NCI-H2107 treated with DMSO at 0.1 percent for 48 hours (cell line): Measurements from ENCODE around the gene COL11A2.

Experiments used
- DNase-seq: peaks from one replicate; lab custom pipeline; 2025; ENCODE audit not compliant: unreplicated experiment; lab: John Stamatoyannopoulos, UW

The COL11A2 gene

DNA sequence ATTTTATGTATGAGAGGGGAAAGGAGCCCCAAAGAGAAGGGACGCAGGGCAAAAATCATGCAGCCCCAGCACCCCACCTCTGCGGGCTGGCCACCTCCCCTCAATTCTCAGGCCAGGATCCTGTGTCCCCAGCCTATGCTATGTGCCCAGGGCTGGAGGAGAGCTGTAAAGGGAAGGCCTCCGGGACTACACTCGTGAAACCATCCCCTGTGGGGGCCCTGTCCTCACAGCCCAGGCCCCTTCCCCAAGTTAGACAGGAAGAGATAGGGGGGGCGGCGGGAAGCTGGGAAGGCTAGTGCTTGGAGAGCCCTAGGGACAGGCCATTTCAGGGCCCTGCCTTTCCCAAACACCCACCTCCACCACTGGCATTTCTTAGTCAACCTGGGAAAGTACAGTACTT, 1.4 kb upstream of the COL11A2 start:
- DNase-seq: no peak

DNA sequence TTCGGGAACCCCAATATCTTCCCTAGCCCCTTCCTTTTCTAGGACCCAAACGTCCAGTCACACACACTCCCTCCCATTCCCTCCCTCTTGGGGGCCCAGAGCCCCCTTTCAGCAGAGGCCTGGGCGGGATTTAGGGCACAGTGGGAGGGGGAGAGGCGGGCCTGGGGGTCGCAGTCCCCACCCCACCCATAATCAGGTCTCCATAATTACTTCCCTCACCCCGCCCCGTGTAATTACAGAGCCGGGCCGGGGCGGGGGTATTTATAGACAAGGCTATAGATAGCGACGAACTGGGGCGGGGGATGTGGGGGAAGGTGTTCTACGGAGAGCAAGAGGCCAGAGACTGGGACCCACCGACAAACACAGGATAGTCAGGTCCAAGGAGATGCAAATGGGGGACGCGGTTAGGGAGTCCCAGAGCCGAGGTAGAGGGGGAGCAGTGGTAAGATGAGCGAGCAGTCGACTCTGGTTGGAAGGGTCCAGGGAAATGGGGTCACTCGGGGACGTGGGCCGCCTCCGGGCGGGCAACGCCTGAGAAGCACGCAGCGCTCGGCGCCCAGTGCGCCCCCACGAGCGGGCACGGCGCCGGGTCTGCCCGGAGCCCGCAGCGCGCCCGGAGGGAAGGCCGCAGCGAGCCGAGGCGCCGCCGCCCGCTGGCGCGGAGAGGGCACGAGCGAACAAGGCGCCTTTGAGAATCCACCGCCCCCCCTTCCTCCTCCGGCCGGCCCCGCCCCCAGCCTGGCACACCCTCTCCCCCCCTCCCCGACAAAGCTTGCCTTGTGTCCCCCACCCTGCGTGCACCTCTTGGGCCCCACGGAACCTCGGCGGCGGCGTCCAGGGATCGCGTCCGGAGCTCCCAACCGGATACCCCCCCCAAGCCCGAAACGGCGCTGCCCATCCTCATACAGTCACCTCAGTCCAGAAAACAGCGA, 670 bp upstream of the COL11A2 start:
- DNase-seq: no peak

DNA sequence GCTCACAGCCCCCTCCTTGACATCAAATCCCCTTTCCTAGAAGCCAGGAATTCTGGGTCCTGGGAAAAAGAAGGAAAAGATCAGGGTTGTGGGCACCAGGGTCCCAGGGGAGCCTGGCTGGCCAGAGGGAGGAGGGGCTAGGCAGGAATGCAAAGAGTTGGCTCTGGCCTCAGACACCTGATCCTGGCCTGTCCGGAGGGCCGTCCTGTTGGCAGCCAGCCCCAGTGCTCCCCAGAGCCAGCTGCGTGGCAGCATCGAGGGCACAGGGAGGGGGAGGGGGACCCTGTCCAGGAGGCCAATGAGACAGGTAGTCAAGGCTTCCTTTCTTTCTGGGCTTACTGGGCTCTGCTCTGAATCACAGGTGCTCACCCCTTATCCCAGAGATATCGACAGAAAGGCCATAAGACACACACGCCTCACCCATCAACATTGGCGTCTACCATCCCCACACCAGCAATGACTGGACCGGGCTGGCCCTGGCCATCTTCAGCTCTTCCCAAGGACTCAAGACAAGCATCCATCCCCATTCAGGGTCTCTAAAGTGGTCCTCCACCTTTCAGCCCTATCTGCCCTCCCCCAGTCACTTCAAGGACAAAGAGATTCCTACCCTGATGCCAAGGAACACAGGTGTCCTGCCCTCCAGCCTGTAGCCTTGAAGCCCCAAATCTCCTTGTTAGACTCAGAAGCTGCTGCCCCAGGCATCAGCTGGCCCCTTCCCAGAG, 723 bp downstream of the COL11A2 start:
- no peak for DNase-seq

DNA sequence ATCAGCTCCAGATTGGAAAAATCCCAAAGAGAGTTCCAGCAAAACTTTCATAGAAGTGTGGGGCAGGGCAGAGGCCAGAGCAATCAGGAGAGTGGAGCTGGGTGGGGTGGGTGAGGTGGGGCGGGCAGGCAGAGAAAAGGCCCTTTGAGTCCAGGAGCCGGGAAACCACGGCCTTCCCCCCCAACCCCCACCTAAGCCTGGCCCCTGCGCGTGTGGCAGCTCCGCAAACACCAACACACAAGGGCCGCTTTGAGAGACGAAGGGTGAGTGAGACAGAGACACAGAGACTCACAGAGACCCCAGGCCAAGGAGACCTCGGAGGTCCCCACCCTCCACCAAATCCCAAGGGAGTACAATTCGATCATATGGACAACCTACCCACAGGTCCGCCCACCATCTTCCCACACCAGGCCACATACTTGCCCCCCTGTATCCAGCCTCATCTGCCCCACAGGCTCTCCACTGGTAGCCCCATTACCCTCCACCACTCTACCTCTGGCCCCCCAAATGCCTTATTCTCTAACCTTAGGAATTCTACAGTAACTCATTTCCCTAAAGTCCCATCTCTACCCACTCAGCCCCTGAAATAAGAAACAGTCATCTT, 1.7 kb downstream of the COL11A2 start:
- DNase-seq: no peak

DNA sequence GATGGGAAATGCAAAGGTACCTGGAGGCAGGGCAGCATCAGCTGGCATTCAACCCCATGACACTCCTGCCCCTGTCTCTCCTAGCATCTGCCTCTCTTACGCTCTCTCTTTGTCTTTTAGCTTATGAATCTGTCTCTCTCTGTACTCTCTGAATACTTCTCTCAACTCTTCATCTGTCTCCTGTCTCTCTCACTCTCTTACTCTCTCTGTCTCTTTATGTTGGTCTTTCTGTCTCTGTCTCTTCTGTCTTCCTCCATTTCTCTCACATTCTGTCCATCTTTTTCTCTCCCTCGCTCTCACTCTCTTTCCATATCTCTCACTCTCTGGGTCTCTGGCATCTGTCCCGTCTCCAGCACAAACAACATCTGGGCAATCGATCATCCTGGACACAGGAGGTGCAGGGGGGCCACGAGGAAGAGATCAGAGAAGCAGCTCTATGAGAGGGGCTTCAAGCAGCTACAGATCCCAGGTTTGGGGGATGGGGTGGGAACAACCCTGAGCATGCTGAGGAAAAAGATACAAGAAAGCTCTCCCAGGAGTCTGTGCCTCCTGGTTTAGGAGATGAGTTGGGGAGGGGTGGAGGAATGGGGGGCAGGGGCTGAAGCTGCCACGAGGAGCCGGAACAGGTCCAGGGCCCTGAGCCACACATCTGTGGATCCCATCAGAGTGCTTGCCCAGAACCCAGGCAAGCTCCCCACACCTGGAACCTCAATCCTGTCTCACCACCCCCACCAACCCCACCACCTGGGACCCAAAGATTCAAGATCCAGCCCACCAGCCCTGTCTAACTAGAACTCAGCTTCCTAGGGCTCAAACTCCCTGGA, 2.4 kb downstream of the COL11A2 start:
- DNase-seq: no peak

DNA sequence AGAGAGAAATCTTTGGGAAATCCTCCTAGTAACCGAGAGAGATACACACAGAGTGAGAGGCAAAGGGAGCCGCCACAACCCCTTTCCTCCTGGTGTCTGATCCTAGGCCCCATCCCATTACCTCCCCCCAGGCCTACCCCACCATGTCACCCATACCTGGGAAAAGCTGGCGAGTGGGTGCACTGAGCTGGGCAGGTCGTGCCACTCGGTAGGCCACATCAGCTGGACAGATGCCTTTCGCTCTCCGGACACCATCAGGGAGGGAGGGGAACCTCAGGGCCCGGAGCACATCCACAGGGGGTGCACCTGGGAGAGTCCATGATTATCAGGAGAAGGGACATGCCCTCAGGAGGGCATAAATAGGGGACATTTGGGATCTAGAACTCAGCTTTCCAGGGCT, 3.1 kb downstream of the COL11A2 start:
- DNase-seq: no peak

DNA sequence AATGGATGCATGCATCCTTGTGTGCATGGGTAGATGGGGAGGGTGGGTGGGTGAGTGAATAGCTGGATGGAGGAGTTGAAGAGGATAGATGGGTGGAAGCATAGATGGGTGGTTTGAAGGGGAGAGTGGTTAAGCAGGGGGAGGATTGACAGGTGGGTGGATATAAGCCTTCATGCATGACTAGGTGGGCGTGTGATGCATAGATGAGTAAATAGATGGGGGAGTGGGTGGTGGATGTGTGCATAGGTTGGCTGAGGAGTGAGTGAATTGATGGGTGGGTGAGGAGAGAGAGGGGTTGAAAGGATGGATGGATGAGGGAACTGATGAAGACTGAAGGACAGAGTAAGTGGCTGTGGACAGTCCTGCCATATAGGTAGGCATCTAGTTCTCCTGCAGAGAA, 4.5 kb downstream of the COL11A2 start:
- DNase-seq: no peak

DNA sequence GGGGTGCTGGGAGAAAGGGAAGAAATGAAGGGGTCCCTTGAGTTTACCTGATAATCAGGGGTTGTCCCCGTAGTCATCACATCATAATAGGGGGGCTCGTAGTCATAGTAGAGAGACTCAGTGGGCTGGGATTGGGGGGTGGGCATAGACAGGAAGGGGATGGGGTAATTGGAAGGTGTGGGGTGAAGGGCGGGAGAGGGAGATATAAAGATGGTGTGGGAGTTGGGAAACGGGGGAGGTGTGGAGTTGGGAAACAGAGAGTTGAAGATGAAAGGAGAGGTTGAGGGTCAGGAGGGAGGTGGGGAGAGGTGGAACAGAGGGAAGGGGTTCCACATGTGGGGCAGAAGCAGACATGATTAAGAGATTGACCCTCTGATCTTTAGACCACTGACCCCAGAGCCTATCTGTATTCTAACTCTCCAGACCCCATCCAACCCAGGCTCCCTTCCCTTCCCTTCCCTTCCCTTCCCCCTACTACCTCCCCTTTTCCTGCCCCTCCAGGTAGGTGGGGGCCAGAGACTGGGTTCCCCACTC, 6.5 kb downstream of the COL11A2 start:
- DNase-seq: no peak

DNA sequence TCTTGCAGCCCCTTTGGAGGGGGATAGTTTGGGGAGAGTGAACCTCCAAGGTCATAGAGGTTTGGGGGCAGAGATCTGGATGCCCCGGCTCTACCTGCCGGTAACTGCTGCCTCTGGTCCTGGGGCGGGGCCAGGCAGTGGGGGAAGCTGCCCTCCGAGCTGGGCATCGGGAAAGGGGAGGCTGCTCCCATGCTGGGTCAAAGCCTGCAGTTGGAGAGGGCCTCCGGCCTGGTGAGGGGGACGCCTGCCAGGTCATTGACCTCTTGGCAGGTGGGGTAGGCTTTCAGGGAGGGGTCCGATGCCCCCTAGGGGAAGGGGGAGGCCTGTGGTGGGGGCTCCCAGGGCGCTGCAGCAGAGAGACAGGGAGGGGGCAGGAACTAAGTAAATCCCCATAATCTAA, 7.1 kb downstream of the COL11A2 start:
- no peak for DNase-seq

DNA sequence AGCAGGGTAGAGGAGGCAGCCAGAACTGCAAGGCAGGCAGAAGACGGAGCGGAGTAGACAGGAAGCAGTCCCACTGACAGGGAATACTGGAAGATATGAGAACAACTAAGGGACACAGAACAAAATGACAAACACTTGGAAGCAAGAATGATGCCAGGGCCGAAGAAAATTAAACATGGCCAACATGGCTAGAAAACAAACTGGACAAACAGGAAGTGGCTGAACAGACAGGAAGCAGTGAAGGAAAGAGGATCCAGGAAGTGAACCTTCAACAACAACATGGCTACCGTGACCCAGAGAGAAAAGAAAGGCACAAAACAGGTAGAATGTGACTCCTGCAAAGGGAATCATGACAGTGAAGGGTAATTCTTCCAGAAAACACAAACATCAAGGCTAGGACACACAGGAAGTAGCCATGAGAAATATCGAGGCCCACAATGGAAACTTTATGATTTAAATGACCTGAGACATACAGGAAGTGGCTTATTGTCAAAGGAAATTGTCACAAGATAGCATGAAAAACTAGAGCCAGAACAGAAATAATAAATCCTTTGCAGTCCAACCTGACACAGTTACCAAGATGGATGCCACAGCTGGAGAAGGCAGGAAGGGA, 9.1 kb downstream of the COL11A2 start:
- DNase-seq: no peak

DNA sequence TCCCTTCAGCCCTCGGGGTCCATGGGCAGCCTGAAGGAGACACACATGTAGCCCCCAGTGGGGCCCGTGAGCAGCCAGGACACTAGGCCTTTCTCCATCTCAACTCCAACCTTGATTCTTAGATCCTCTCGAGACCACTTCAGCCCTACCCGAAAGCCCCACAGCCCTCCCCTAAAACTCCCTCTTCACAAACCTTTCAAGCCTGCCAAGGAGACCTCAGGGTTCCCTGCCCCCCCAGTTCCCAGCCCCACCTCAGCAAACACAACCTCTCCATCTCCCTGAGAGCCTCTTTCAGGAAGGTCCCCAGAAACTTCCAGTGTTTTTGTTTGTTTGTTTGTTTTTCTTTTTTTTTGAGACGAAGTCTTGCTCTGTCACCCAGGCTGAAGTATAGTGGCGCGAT, 11.1 kb downstream of the COL11A2 start:
- DNase-seq: no peak

DNA sequence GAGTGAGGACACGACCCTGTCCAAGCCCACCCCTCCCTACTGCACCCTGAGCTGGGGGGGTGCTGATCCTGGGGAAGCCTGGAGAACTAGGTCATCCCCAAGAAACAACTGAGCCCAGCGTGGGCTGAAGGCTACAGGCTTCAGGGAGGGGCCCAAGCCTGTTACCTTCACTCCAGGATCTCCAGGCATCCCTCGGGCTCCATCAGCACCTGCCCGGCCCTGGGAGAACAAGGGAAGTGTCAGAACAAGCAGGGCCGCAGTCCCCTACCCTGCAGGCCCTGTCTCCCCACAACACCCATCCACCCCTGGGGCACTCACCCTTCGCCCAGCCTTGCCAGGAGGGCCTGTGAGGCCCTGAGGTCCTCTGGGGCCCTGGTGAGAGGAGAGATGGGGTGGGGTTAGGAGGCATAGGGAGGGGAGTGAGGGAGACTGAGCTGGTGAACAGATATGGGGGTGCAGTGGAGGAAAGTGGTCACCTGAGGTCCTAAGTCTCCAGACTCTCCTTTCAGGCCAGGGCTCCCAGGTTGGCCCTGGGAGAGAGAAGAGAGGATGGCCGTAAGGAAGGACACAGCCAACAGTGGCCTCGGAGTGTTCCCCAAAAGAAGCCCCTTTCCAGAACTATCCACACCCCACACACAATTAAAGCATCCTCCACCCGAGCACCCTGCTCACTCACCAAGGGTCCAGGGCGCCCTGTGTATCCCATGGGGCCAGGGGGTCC, 13.4 kb downstream of the COL11A2 start:
- no peak for DNase-seq

DNA sequence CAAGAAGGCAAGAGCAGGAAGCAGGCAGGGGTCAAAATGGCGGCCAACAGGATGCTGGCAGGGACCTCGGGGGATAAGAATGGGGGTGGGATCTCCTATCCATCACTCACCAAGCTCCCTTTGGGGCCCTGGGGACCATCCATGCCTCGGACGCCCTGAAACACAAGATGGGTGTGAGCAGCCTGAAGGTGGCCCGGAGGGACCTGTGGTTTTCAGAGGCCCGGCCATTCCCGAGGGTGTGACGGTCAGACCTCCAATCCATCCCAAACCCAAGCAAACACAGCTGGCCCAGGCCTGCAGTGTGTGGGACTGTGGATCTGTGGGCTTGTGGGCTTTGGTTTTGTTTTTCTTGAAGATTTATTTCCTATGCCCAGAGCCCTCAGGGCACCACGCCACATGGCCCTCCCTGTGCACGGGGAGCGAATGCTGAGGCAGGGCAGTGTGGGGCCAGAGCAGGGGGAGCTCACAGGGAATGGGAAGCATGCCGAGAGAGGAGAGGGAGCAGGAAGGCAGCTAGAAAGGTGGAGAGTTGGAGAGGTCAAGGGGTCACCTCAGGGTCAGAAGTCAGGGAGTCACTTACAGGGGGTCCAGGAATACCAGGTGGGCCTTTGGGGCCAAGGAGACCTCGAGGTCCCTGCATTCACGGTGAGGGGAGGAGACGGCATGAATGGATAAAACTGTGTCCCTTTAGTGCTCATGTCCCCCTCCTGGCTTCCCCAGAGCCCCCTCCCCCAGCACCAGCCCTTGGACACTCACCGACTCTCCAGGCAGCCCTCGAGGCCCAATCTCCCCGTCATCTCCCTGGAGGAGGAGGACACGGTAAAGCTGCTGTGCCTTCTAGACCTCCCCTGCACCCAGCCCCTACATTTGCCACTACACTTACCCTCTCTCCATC, 14.5 kb downstream of the COL11A2 start:
- no peak for DNase-seq

DNA sequence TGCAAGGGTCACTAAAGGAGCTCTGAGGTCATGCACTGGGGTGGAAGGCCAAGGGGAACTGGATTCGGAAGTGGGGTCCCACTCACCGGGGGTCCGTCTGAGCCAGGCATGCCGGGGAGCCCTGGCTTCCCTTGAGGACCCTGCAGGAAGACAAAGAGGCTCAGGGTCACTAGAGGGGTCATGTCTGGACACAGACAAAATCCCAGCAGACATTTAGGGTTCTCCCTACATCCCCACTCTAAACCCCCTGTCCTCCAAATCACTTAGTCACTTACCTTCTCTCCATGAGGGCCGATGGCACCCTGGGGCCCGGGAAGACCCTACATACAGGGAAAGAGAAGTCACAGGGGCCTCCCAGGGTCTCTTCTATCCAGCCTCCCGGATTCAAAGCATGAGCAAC, 15.4 kb downstream of the COL11A2 start:
- DNase-seq: no peak

DNA sequence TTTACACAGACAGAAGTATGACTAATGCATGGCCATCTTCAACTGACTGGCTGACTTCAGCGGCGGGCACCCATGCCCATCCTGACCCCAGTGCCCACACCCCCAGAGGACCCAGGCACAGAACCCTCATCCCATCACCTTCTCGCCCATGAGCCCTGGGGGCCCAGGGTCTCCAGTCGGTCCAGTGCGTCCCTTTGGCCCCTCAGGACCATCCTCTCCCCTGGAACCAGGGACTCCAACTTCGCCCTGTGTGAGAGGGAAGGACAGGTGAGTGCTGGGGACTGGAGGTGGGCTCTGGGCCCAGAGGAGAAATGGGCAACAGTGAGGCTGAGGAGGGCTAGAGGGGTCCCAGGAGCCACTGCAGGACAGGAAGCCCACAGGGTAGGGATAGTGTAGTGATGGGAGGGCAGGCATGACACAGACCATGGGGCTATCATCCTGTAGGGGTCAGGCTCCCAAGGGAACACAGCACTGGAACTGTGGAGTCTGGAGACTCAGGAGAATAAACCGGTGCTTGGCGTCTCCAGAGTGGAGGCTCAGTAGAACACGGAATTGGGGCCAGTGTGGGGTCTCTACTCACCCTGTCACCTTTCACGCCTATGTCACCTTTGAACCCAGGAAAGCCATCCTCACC, 16.7 kb downstream of the COL11A2 start:
- DNase-seq: no peak

DNA sequence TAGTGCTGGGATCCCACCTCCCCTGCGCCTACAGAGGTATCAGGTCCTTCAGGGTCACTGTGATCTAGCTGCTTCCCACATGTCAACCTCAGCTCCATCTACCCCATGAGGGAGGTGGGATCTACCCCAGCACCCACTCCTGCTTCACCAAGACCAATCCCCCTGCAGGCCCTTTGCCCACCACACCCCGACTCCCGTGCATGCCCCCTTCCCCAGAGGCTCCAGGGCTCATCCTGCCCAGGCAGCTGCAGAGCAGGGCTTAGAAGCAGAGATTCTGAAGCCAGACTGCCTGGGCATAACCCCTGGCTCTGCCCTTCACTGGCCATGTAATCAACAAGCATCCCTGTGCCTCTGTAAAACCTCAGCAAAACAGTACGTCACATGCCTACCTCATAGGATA, 17.5 kb downstream of the COL11A2 start:
- DNase-seq: no peak

DNA sequence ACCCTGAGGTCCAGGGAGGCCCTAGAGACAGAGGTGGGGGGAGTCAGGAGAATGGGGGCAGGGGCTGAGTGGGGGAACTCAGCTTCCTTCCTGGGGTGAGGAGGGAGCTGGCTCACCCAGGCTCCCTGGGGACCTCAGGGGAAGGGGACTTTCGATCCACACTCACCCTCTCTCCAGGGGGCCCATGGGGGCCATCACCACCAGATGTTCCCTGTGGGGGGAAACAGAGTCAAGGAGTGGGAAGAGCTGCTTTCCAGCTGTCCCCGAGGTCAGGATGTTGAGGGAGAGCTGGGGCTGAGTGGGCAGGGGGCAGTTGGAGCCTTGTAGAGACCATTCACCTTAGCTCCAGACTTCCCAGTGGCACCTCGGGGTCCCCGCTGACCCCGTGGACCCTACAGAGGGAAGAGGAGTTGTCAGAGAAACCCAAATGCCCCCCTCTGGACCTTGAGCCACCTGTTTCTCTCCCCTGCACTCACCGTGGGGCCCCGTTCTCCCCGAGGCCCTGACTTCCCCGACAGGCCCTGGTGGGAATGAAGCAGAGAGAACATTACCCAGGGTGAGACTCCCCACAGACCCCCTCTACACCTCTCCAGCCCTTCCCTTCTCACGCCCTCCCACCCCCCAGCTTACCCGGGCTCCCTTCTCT, 18.6 kb downstream of the COL11A2 start:
- no peak for DNase-seq
